Measurements from ENCODE around the gene ATP1B1. TPM values are rescaled to one million over a fixed set of nuclear protein-coding genes. Genes with fewer than 3 reads are reported as not detected.

The ATP1B1 gene
- total RNA-seq, 1 experiment from 2014 or later = 20.2 TPM

DNA sequence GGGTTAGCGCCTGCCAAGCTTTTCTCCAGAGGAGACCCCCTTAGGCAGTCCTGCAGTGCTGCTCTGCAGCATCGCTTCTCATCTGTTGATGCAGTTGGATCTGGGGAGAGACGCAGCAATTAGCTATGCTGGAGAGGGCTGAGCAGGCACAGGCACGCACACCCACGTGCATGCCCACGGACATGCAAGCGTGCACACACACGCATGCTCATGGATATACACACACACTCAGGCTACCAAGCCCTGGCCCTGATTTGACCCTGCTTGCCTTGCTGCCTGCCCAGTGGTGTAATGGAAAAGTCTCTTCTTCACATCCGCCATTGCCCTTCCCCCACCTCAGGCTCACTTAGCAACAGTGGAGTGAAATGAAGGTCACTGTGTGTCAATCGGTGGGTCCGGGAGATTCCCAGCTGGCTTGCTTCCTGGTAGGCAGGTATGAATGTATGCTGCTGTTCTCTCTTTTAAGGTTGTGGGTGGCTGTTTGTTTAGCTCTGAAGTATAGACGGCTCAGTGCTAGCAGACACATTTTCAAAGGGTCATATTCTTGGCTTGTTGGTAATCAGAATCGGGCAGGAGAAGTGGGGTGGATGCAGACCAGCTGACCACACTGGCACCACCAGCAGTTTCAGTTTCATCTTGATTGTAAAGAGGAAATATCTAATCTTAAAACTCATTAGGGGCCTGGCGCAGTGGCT, 9.5 kb downstream of the ATP1B1 start:
- ChIA-PET CTCF (no interaction called here), POLR2A (ENCODE audit: low non-redundant PET) (no interaction called here)
- H3K9me3 ChIP-seq (ENCODE audit: low read depth, low read length, poor library complexity, severe bottlenecking) = no peaks in the 10 kb centered on the region
- TF ChIP-seq EZH2 (IDR thresholded peaks at IDR 0.05; ENCODE audit: borderline replicate concordance, low read depth, low read length, poor library complexity, severe bottlenecking) = no peak
- TF ChIP-seq, protein P1, sequence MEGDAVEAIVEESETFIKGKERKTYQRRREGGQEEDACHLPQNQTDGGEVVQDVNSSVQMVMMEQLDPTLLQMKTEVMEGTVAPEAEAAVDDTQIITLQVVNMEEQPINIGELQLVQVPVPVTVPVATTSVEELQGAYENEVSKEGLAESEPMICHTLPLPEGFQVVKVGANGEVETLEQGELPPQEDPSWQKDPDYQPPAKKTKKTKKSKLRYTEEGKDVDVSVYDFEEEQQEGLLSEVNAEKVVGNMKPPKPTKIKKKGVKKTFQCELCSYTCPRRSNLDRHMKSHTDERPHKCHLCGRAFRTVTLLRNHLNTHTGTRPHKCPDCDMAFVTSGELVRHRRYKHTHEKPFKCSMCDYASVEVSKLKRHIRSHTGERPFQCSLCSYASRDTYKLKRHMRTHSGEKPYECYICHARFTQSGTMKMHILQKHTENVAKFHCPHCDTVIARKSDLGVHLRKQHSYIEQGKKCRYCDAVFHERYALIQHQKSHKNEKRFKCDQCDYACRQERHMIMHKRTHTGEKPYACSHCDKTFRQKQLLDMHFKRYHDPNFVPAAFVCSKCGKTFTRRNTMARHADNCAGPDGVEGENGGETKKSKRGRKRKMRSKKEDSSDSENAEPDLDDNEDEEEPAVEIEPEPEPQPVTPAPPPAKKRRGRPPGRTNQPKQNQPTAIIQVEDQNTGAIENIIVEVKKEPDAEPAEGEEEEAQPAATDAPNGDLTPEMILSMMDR (conservative IDR thresholded peaks at IDR 0.05; ENCODE audit: low read depth, low read length) = no peak
- H3K4me3 ChIP-seq (ENCODE audit: low read depth, low read length, poor library complexity, severe bottlenecking) = no peak overlapping the region
- no peak for DNase-seq (ENCODE audit: low spot score)
- H3K4me1 ChIP-seq (ENCODE audit: insufficient read depth, low read length, poor library complexity, severe bottlenecking) = no peaks in the 10 kb centered on the region
- no TSS peak for BruUV-seq (replicated peaks)
- no peaks in the 10 kb centered on the region for H3K27me3 ChIP-seq (replicated peaks; ENCODE audit: insufficient read depth, low read depth, low read length, poor library complexity)
- intact Hi-C loops (cut with micrococcal nuclease; ENCODE audit: unreplicated experiment) = no loop called here
- no peaks in the 10 kb centered on the region for H3K36me3 ChIP-seq (ENCODE audit: insufficient read depth, low read length, poor library complexity, severe bottlenecking)
- no peak overlapping the region for H3K27ac ChIP-seq (ENCODE audit: low read depth, low read length, poor library complexity, severe bottlenecking)

DNA sequence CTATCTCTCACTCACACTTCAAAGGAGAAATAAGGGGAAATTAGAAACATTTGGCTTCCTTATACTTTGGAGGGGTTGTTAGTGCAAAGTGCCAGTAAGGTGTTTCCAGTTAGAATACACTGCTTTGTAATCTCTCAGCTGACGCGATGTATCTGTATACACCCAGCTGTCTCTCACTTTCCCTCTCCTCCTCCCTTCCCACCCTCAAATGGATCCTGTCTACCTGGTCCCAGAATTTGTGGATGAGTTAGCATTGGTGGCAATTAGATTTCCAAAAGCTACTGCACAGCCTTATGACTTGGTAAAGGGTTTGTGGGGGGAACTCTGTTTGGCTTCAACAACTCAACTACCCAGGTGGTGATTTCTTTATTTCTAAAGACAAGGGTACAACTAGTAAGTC, 10.5 kb downstream of the ATP1B1 start:
- TF ChIP-seq EZH2 (IDR thresholded peaks at IDR 0.05; ENCODE audit: borderline replicate concordance, low read depth, low read length, poor library complexity, severe bottlenecking) = no peak
- TF ChIP-seq, protein P1 (conservative IDR thresholded peaks at IDR 0.05; ENCODE audit: low read depth, low read length) = no peak
- intact Hi-C loops (cut with micrococcal nuclease; ENCODE audit: unreplicated experiment) = no loop called here
- DNase-seq (ENCODE audit: low spot score) = no peak
- no peak overlapping the region for H3K4me3 ChIP-seq (ENCODE audit: low read depth, low read length, poor library complexity, severe bottlenecking)
- H3K27ac ChIP-seq (ENCODE audit: low read depth, low read length, poor library complexity, severe bottlenecking) = no peak overlapping the region
- H3K9me3 ChIP-seq (ENCODE audit: low read depth, low read length, poor library complexity, severe bottlenecking) = no peaks in the 10 kb centered on the region
- BruUV-seq (replicated peaks) = no TSS peak
- no peaks in the 10 kb centered on the region for H3K36me3 ChIP-seq (ENCODE audit: insufficient read depth, low read length, poor library complexity, severe bottlenecking)
- ChIA-PET CTCF (no interaction called here), POLR2A (ENCODE audit: low non-redundant PET) (no interaction called here)
- no peaks in the 10 kb centered on the region for H3K4me1 ChIP-seq (ENCODE audit: insufficient read depth, low read length, poor library complexity, severe bottlenecking)
- no peaks in the 10 kb centered on the region for H3K27me3 ChIP-seq (replicated peaks; ENCODE audit: insufficient read depth, low read depth, low read length, poor library complexity)

DNA sequence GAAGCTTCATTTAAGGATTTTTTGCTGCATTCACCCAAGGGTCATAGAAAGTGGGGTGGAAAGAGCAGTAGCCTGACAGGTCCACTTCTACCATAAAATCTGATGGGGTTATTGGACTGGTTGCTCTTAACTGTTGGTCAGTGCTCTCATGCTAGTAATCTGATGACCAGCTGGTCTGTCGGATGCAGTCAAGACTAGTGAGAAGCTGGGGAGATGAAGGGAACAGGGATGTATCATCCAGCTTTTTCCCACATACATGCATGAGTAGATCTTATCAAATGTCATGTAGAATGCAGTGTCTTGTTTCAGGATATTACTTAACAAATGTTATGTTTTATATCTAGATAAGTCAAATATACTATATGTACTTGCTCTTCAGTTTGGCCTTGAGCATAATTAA, 11.1 kb downstream of the ATP1B1 start:
- Histone ChIP-seq H3K4me1 (ENCODE audit: insufficient read depth, low read length, poor library complexity, severe bottlenecking) (no peaks in the 10 kb centered on the region), H3K27ac (ENCODE audit: low read depth, low read length, poor library complexity, severe bottlenecking) (no peak overlapping the region), H3K27me3 (replicated peaks; ENCODE audit: insufficient read depth, low read depth, low read length, poor library complexity) (no peaks in the 10 kb centered on the region), H3K36me3 (ENCODE audit: insufficient read depth, low read length, poor library complexity, severe bottlenecking) (no peaks in the 10 kb centered on the region), H3K4me3 (ENCODE audit: low read depth, low read length, poor library complexity, severe bottlenecking) (no peak overlapping the region), H3K9me3 (ENCODE audit: low read depth, low read length, poor library complexity, severe bottlenecking) (no peaks in the 10 kb centered on the region)
- intact Hi-C loops (cut with micrococcal nuclease; ENCODE audit: unreplicated experiment) = no loop called here
- DNase-seq (ENCODE audit: low spot score) = no peak
- ChIA-PET POLR2A (ENCODE audit: low non-redundant PET) (no interaction called here), CTCF (no interaction called here)
- TF ChIP-seq, protein P1 (conservative IDR thresholded peaks at IDR 0.05; ENCODE audit: low read depth, low read length) = no peak
- no peak for TF ChIP-seq EZH2 (IDR thresholded peaks at IDR 0.05; ENCODE audit: borderline replicate concordance, low read depth, low read length, poor library complexity, severe bottlenecking)
- no TSS peak for BruUV-seq (replicated peaks)

All from A673 (cell line).